Neural progenitor cell (in vitro differentiated cells): ENCODE measurements around the gene MPP4.

Experiments
- EZH2 ChIP-seq: fragments of 200-600 bp; sonication (generic); IDR thresholded peaks from 2 replicates; pipeline ENCODE4 v1.6.1; 2017; ENCODE audit warnings: antibody characterized with exemption, mild to moderate bottlenecking, moderate library complexity
- EZH2phosphoT487 ChIP-seq: fragments of 200-600 bp; sonication (generic); IDR thresholded peaks from 2 replicates; pipeline ENCODE4 v1.6.1; 2017; ENCODE audit warnings: antibody characterized with exemption
- TF ChIP-seq, protein P1 (sequence below): fragments of 200-600 bp; sonication (generic); IDR thresholded peaks from 2 replicates; pipeline ENCODE4 v1.5.1; 2017; ENCODE audit warnings: antibody characterized with exemption, mild to moderate bottlenecking

DNA sequence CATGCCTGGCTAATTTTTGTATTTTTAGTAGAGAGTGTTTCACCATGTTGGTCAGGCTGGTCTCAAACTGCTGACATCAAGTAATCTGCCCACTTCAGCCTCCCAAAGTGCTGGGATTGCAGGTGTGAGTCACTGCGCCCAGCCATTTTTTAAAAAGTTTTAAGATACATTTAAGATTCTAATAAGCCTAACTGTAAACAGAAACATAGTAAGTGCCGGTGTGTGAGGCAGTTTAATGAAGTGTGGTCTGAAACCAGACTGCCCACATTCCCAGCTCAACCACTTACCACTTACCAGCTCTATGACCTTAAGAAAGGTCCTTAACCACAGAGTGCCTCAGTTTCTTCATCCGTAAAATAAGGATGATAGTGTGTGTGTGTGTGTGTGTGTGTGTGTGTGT is 97.5 kb downstream of the MPP4 start:
- TF ChIP-seq, protein P1, sequence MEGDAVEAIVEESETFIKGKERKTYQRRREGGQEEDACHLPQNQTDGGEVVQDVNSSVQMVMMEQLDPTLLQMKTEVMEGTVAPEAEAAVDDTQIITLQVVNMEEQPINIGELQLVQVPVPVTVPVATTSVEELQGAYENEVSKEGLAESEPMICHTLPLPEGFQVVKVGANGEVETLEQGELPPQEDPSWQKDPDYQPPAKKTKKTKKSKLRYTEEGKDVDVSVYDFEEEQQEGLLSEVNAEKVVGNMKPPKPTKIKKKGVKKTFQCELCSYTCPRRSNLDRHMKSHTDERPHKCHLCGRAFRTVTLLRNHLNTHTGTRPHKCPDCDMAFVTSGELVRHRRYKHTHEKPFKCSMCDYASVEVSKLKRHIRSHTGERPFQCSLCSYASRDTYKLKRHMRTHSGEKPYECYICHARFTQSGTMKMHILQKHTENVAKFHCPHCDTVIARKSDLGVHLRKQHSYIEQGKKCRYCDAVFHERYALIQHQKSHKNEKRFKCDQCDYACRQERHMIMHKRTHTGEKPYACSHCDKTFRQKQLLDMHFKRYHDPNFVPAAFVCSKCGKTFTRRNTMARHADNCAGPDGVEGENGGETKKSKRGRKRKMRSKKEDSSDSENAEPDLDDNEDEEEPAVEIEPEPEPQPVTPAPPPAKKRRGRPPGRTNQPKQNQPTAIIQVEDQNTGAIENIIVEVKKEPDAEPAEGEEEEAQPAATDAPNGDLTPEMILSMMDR, result no peak
- TF ChIP-seq EZH2 (no peak), EZH2phosphoT487 (no peak)
